Lung (tissue), 12 donors: ENCODE results near the gene PRLR. TPM values are rescaled to one million over a fixed set of nuclear protein-coding genes. Genes with fewer than 3 reads are reported as not detected.

Experiments
- ATAC-seq: fragments of 200-7000 bp; cut with Tn5 transposase; one replicate; pipeline ENCODE4 v1.9.1; 2020; ENCODE audit warnings: moderate number of reproducible peaks; ENCODE audit not compliant: insufficient read depth, low FRiP score
- DNase-seq, 3 donors: peaks; one replicate each; pipeline ENCODE4 v3.0.0-alpha.2; 2013 to 2017
- H3K27ac ChIP-seq, 2 donors: one replicate each; pipeline ENCODE4 v1.5.1; 2013; ENCODE audit warnings: mild to moderate bottlenecking in 2 of 2, moderate library complexity in 2 of 2, control low read depth in 1 of 2, inconsistent platforms in 1 of 2, low read depth in 1 of 2, low read length in 1 of 2
- H3K27me3 ChIP-seq, 3 donors: one replicate each; pipeline ENCODE4 v1.5.1; 2013; ENCODE audit warnings: low read length in 2 of 3; ENCODE audit not compliant: control insufficient read depth in 3 of 3, insufficient read depth in 3 of 3
- H3K36me3 ChIP-seq, 4 donors: one replicate each; pipeline ENCODE4 v1.5.1; 2013; ENCODE audit warnings: low read length in 4 of 4, mild to moderate bottlenecking in 1 of 4, moderate library complexity in 1 of 4; ENCODE audit not compliant: control insufficient read depth in 4 of 4, insufficient read depth in 4 of 4
- H3K4me1 ChIP-seq, 5 donors: one replicate each; pipeline ENCODE4 v1.5.1; 2013; ENCODE audit warnings: low read length in 5 of 5, mild to moderate bottlenecking in 2 of 5, moderate library complexity in 1 of 5; ENCODE audit not compliant: control insufficient read depth in 5 of 5, insufficient read depth in 5 of 5
- H3K4me3 ChIP-seq: one replicate; pipeline ENCODE4 v1.5.1; 2013; ENCODE audit warnings: mild to moderate bottlenecking, control low read depth, moderate library complexity
- H3K9ac ChIP-seq, 2 donors: one replicate each; pipeline ENCODE4 v1.5.1; 2013; ENCODE audit warnings: low read length in 2 of 2, control low read depth in 1 of 2; ENCODE audit not compliant: insufficient read depth in 1 of 2
- H3K9me3 ChIP-seq, 4 donors: one replicate each; pipeline ENCODE4 v1.5.1; 2013; ENCODE audit warnings: low read length in 3 of 4, mild to moderate bottlenecking in 1 of 4, moderate library complexity in 1 of 4; ENCODE audit not compliant: control insufficient read depth in 4 of 4, insufficient read depth in 3 of 4
- WGBS, 2 donors: extraction: QIAGEN DNeasy Blood & Tissue Kit; methylation state at CpG; one replicate each; pipeline ENCODE4 v1.1.7; 2013; 5-methylcytosine and 5-hydroxymethylcytosine counted together
- polyA plus RNA-seq, 2 donors: library from polyadenylated mRNA; stranded (reverse); fragments of 200-250 nt; gene quantifications; one replicate each; pipeline ENCODE4 v1.2.1, GENCODE V29; 2013
- total RNA-seq, 2 donors: library from RNA; depleted of rRNA in 1 of 2; stranded (reverse); fragments of >200 nt in 1 of 2; gene quantifications; one replicate each; pipeline ENCODE4 v1.2.1, GENCODE V29; 2014 to 2021
- TF ChIP-seq, protein P1 (sequence below): IDR thresholded peaks from 2 replicates; pipeline ENCODE4 v1.5.1; 2012; ENCODE audit warnings: mild to moderate bottlenecking; ENCODE audit errors: control extremely low read depth, extremely low read depth
- donor health status: control.
- donor health status: control.
- donor health status: Bipolar disorder and iron deficiency.
- donor health status: healthy.
- donor health status: DM: yes; HTN: yes; CAD: no.

Gene PRLR
- total and polyA plus RNA-seq, 4 donors: 0.02 to 3.4 (median 0.76) TPM

DNA sequence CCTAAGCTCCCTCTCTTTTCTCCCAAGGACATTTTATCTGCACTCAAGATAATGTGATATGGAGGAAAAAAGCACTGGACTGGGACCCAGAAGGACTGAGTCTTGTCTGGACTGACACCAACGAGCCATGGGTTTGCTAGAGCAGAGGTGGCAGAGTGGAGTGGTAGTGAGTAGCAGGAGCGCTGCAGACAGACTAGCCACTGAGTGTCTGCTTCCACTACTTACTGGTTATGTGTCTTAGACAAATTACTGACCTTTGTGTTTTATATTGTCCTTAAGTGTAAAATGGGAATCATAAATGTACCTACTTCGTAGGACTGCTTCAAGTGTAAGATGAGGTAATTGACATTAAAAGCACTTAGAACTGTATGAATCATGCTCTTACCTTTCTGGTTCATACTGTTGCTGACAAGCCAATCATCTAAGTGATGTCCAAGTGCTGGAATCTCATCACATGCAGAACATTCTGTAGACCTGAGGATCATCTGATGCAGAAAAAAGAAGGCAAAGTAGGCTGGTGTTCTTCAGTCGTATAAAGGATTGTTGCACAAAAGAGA lies 12.5 kb upstream of the PRLR start:
- ATAC-seq: no peak
- no peak overlapping the region for H3K9ac ChIP-seq
- H3K4me3 ChIP-seq: no peak overlapping the region
- TF ChIP-seq, protein P1, sequence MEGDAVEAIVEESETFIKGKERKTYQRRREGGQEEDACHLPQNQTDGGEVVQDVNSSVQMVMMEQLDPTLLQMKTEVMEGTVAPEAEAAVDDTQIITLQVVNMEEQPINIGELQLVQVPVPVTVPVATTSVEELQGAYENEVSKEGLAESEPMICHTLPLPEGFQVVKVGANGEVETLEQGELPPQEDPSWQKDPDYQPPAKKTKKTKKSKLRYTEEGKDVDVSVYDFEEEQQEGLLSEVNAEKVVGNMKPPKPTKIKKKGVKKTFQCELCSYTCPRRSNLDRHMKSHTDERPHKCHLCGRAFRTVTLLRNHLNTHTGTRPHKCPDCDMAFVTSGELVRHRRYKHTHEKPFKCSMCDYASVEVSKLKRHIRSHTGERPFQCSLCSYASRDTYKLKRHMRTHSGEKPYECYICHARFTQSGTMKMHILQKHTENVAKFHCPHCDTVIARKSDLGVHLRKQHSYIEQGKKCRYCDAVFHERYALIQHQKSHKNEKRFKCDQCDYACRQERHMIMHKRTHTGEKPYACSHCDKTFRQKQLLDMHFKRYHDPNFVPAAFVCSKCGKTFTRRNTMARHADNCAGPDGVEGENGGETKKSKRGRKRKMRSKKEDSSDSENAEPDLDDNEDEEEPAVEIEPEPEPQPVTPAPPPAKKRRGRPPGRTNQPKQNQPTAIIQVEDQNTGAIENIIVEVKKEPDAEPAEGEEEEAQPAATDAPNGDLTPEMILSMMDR: no peak
- WGBS, 2 donors: 81 to 88% methylated on average over 4 of the region's 4 CpGs
- H3K36me3 ChIP-seq: no peaks in the 10 kb centered on the region
- H3K4me1 ChIP-seq: peaks cover 0 to 14% (median 0%) of the 10 kb centered on the region in 5 donors
- H3K27ac ChIP-seq: no peak overlapping the region
- no peaks in the 10 kb centered on the region for H3K27me3 ChIP-seq
- H3K9me3 ChIP-seq: no peaks in the 10 kb centered on the region
- DNase-seq: no peak

DNA sequence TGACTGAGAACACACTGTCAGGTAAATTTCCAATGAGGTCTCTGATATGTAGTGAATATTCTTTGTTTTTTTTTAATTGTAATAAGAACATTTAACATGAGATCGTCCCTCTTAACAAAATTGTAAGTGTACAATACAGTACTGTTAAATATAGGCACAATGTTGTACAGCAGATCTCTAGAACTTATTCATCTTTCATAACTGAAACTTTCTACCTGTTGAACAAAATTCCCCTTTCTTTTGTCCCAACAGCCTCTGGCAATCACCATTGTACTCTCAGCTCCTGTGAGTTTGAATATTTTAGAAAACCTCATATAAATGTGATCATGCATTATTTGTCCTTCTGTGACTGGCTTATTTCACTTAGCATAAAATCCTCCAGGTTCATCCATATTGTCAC lies 10.6 kb upstream of the PRLR start:
- Histone ChIP-seq H3K27me3 (no peaks in the 10 kb centered on the region), H3K36me3 (no peaks in the 10 kb centered on the region), H3K4me1 (no peaks in the 10 kb centered on the region), H3K9ac (no peak overlapping the region), H3K4me3 (no peak overlapping the region), H3K27ac (no peak overlapping the region), H3K9me3 (no peaks in the 10 kb centered on the region)
- ATAC-seq (no peak), DNase-seq (no peak)
- TF ChIP-seq, protein P1: no peak
- WGBS, 2 donors: 89 to 98% methylated on average over 1 of the region's 1 CpG

DNA sequence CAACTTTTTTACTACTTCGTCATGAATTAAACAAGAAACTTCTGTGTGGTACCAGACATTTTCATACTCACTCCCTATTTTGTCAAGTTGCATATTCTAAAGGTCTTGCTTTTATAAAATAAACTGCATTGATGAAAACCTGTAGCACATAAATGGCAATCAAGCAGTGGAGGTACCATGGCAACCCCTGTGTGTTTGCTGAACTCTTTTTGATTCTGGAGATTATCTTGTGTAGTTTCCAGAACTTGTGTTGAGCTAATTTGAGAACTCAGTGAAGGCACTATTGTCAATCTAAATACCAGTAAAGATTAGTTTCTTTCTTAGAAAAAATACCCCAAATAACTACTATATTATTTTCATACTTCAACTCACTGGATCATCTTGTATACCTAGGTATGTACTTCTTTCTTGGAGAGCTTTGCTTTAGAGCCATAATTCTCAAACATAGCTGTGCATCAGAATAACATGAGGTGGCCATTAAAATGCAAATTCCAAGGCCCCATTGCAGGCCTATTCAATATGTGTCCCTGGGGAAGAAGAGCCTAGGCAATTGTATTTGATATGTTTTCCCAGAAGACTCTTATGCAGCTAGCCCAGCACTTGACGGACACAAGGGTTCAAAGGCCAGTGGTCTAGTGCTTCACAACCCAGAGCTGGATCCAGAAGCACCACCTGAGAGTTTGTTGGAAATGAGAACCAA lies 9.8 kb upstream of the PRLR start:
- H3K9me3 ChIP-seq: no peaks in the 10 kb centered on the region
- TF ChIP-seq, protein P1: no peak
- H3K9ac ChIP-seq: no peak overlapping the region
- no peaks in the 10 kb centered on the region for H3K36me3 ChIP-seq
- 96% methylated on average over 2 of the region's 2 CpGs for WGBS, 2 donors
- H3K27ac ChIP-seq: no peak overlapping the region
- H3K27me3 ChIP-seq: no peaks in the 10 kb centered on the region
- no peak for ATAC-seq
- H3K4me1 ChIP-seq: no peaks in the 10 kb centered on the region
- H3K4me3 ChIP-seq: no peak overlapping the region
- no peak for DNase-seq

DNA sequence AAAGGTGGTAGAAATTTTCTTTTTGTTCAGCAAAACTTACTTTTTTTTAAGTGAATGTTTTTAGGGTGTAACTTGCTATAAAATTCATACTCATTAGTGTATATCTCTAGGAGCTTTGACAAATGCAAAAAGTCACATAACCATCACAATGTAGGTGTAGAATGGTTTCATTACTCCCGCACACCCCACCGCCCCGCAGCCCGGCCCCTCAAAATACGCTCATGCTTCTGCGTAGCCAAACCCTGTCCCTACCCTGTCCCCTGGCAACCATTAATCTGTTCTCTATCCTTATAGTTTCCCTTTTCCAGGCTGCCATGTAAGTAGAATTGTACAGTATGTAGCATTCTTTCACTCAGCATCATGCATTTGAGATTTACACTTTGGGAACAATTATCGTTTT lies 9.2 kb upstream of the PRLR start:
- H3K27me3 ChIP-seq: no peaks in the 10 kb centered on the region
- ATAC-seq (no peak), DNase-seq (no peak)
- H3K9me3 ChIP-seq: no peaks in the 10 kb centered on the region
- no peak overlapping the region for H3K4me3 ChIP-seq
- H3K27ac ChIP-seq: no peak overlapping the region
- TF ChIP-seq, protein P1: no peak
- H3K4me1 ChIP-seq: no peaks in the 10 kb centered on the region
- no peak overlapping the region for H3K9ac ChIP-seq
- no peaks in the 10 kb centered on the region for H3K36me3 ChIP-seq
- WGBS, 2 donors: 96 to 97% methylated on average over 7 of the region's 7 CpGs
